Peyer's patch (tissue), 4 donors: Measurements from ENCODE around the gene ITSN1. TPM values are rescaled to one million over a fixed set of nuclear protein-coding genes. Genes with fewer than 3 reads are reported as not detected.
"Not testable (repeated sequence)": the region's sequence is repeated elsewhere in the genome, so short reads cannot be mapped to it uniquely, and the experiment has no call there.

Experiments
- DNase-seq, 3 donors: peaks; one replicate each; pipeline ENCODE4 v3.0.0-alpha.2; 2017 to 2019
- H3K27ac ChIP-seq, 4 donors: fragments of 200-600 bp; sonication (generic); one replicate each; pipeline ENCODE4 v1.5.1; 2016 to 2019
- H3K27me3 ChIP-seq, 2 donors: fragments of 200-600 bp; sonication (generic); one replicate each; pipeline ENCODE4 v1.5.1; 2019
- H3K36me3 ChIP-seq, 3 donors: fragments of 200-600 bp; sonication (generic); one replicate each; pipeline ENCODE4 v1.5.1; 2016 to 2019
- H3K4me1 ChIP-seq, 4 donors: fragments of 200-600 bp; sonication (generic); one replicate each; pipeline ENCODE4 v1.5.1; 2016 to 2019
- H3K4me3 ChIP-seq, 4 donors: fragments of 200-600 bp; sonication (generic); 1 replicate in 3 of 4; 2 replicates in 1 of 4; pipeline ENCODE4 v1.5.1; 2016 to 2019; ENCODE audit warnings: mild to moderate bottlenecking in 1 of 4
- H3K9me3 ChIP-seq, 4 donors: fragments of 200-600 bp; sonication (generic); one replicate each; pipeline ENCODE4 v1.5.1; 2016 to 2019; ENCODE audit warnings: mild to moderate bottlenecking in 1 of 4
- POLR2A ChIP-seq, 2 donors: fragments of 450-650 bp; IDR thresholded peaks; one replicate each; pipeline ENCODE4 v1.5.1; 2017; ENCODE audit warnings: antibody characterized with exemption in 2 of 2, mild to moderate bottlenecking in 2 of 2, moderate library complexity in 2 of 2
- total RNA-seq, 4 donors: library from RNA; depleted of rRNA; stranded (reverse); fragments of >200 nt; gene quantifications; one replicate each; pipeline ENCODE4 v1.1.0, GENCODE V29; 2016
- TF ChIP-seq, protein P1 (sequence below), 6 experiments: fragments of 450-650 bp in 4 of 6; fragments of 200-600 bp in 2 of 6; sonication (generic) in 1 of 6; IDR thresholded peaks; one replicate each; pipeline ENCODE4 v1.5.1; 2017 to 2019; ENCODE audit warnings: antibody characterized with exemption in 6 of 6, mild to moderate bottlenecking in 3 of 6, moderate library complexity in 1 of 6

ITSN1 gene
- total RNA-seq, 4 donors from 2014 or later: 41.0 to 56.9 (median 49.5) TPM

DNA sequence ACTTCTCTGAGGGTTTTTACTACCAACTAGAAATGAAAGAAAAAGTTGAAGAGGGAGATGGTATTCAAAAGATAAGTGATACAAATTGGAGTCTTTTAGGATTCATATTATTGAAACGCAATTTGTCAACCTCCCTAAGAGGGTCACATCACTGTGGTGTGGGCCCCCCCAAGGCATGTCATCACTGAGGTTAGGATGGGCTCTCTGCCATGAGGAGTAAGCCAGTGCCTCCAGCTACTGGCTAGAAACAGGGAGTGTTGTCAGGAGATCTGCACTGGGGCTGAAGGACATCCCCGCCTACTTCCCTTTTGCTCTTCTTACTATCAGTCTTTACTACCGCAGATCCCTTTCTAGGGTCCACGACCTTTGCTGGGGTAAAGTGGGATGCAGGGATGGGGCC, 25.9 kb downstream of the ITSN1 start:
- DNase-seq: no peak
- TF ChIP-seq, protein P1, sequence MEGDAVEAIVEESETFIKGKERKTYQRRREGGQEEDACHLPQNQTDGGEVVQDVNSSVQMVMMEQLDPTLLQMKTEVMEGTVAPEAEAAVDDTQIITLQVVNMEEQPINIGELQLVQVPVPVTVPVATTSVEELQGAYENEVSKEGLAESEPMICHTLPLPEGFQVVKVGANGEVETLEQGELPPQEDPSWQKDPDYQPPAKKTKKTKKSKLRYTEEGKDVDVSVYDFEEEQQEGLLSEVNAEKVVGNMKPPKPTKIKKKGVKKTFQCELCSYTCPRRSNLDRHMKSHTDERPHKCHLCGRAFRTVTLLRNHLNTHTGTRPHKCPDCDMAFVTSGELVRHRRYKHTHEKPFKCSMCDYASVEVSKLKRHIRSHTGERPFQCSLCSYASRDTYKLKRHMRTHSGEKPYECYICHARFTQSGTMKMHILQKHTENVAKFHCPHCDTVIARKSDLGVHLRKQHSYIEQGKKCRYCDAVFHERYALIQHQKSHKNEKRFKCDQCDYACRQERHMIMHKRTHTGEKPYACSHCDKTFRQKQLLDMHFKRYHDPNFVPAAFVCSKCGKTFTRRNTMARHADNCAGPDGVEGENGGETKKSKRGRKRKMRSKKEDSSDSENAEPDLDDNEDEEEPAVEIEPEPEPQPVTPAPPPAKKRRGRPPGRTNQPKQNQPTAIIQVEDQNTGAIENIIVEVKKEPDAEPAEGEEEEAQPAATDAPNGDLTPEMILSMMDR (IDR thresholded peaks at IDR 0.05): no peak
- TF ChIP-seq POLR2A (IDR thresholded peaks at IDR 0.05): no peak
- no peak overlapping the region for H3K27ac ChIP-seq
- H3K4me1 ChIP-seq: peaks cover 0 to 5% (median 0%) of the 10 kb centered on the region in 4 donors
- H3K9me3 ChIP-seq: no peaks in the 10 kb centered on the region
- H3K4me3 ChIP-seq: no peak overlapping the region
- H3K27me3 ChIP-seq: no peaks in the 10 kb centered on the region
- no peaks in the 10 kb centered on the region for H3K36me3 ChIP-seq

DNA sequence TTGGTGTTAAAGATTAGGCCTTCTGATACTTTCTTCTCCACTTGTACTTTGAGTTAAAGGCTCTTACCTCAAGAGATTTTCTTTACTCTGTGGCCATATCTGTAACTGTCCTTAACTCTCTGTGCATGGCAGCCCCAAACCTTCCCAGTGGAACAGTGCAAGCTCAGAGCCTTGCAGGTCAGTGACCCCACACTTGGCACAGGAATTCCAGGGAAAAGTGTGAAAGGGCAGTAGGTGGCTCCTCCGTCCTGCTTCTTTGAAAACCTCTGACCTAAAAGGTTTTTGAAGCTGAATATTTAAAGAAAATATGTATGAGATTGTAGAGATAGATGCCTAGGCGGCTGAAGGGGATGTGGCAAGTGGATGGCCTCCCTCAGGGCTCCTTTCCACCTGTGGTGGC, 26.3 kb downstream of the ITSN1 start:
- DNase-seq: no peak
- H3K36me3 ChIP-seq: no peaks in the 10 kb centered on the region
- TF ChIP-seq, protein P1 (IDR thresholded peaks at IDR 0.05): no peak
- TF ChIP-seq POLR2A (IDR thresholded peaks at IDR 0.05): no peak
- no peak overlapping the region for H3K4me3 ChIP-seq
- no peaks in the 10 kb centered on the region for H3K9me3 ChIP-seq
- no peaks in the 10 kb centered on the region for H3K27me3 ChIP-seq
- peaks cover 0 to 5% (median 0%) of the 10 kb centered on the region in 4 donors for H3K4me1 ChIP-seq
- H3K27ac ChIP-seq: no peak overlapping the region

DNA sequence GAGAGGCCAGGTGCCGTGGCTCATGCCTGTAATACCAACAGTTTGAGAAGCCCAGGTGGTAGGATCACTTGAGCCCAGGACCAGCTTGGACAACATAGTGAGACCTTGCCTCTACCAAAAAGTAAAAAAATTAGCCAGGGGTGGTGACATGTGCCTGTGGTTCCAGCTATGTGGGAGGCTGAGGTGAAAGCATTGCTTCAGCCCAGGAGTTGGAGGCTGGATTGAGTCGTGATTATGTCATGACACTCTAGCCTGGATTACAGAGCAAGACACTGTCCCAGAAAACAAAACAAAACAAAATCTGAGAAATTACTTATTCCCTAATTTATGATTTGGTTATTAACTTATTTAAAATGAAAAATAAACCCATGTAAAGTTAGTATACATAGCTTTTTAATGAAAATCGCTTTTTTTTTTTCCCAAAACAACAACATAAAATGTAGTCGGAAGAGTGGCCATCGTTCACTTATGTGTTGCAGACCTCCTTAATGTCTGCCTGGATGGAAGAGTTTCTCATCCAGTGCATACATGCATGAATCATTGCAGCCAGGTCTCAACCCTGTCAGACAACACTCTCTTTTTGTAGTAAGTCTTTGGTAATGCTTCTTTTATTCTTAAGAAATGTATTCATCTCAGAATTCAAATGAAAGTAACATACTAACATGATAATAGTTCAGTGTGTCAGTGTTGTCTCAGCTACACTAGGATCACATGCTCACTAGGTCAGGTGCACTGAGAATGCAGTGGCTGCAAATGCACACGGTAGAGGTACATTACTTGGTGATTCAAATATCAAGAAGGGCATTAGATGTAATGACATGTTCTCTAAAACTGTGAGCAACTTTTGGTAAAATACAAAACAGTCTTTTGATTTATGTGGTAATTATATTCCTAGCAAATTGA, 28.0 kb downstream of the ITSN1 start:
- H3K27me3 ChIP-seq: no peaks in the 10 kb centered on the region
- H3K4me1 ChIP-seq: peaks cover 0 to 5% (median 0%) of the 10 kb centered on the region in 4 donors
- no peak for TF ChIP-seq POLR2A (IDR thresholded peaks at IDR 0.05)
- TF ChIP-seq, protein P1 (IDR thresholded peaks at IDR 0.05): no peak
- H3K9me3 ChIP-seq: no peaks in the 10 kb centered on the region
- no peak overlapping the region for H3K27ac ChIP-seq
- H3K4me3 ChIP-seq: no peak overlapping the region
- no peak for DNase-seq
- H3K36me3 ChIP-seq: no peaks in the 10 kb centered on the region

DNA sequence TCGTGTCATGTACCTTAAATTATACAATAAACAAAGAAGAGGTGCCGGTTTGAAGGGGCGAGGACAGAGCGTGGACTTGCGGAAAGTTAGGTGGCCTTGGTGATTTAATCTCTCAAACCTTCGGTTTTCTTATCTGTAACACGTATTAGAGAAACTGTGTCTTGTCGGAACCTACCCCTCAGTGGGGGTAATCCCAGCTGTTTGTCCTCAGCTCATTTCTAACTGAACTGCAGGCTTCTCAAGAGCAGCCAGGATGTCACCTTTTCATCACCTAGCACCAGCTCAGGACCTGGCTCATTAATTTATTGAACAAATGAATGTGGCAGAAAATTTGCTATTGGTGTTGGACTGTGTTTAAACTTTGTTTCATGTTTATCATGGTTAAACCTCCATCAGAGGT, 31.2 kb downstream of the ITSN1 start:
- no peaks in the 10 kb centered on the region for H3K9me3 ChIP-seq
- no peaks in the 10 kb centered on the region for H3K27me3 ChIP-seq
- no peak overlapping the region for H3K27ac ChIP-seq
- TF ChIP-seq, protein P1 (IDR thresholded peaks at IDR 0.05): no peak
- no peak for TF ChIP-seq POLR2A (IDR thresholded peaks at IDR 0.05)
- DNase-seq: no peak
- H3K36me3 ChIP-seq: no peaks in the 10 kb centered on the region
- no peaks in the 10 kb centered on the region for H3K4me1 ChIP-seq
- no peak overlapping the region for H3K4me3 ChIP-seq

DNA sequence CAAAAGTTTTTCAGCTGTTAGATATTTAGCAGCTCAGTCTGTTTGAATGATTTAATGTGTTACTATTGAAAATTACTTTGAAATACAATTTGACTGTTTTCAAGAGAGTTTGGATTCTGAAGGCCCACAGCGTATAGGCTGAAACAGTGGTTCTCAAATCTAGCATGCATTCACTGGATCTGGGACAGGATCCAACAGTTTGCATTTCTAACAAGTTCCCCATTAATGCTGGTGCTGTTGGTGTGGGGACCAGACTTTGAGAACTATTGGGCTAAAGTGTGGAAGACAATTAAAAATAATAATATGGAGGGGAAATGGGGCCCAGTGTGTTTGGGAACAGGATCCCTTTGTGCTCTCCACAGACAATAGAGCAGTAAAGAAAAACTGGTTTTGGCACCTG, 31.9 kb downstream of the ITSN1 start:
- H3K36me3 ChIP-seq: no peaks in the 10 kb centered on the region
- no peak overlapping the region for H3K27ac ChIP-seq
- TF ChIP-seq, protein P1 (IDR thresholded peaks at IDR 0.05): no peak
- TF ChIP-seq POLR2A (IDR thresholded peaks at IDR 0.05): no peak
- DNase-seq: no peak
- no peak overlapping the region for H3K4me3 ChIP-seq
- no peaks in the 10 kb centered on the region for H3K27me3 ChIP-seq
- no peaks in the 10 kb centered on the region for H3K4me1 ChIP-seq
- H3K9me3 ChIP-seq: no peaks in the 10 kb centered on the region

DNA sequence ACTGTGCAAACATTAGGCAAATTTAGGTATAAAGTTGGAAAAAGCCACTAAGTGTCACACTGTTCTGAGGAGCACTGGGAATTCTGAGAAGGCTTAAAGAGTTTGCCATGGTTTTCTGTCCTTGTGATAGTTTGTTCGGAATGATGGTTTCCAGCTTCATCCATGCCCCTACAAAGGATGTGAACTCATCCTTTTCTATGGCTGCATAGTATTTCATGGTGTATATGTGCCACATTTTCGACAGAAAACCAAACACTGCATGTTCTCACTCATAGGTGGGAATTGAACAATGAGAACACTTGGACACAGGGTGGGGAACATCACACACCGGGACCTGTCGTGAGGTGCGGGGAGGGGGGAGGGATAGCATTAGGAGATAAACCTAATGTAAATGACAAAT, 34.4 kb downstream of the ITSN1 start:
- not testable (repeated sequence) for H3K27me3 ChIP-seq, H3K36me3 ChIP-seq, DNase-seq, H3K4me3 ChIP-seq, H3K9me3 ChIP-seq, H3K4me1 ChIP-seq, H3K27ac ChIP-seq
